PC-9 (cell line): Measurements from ENCODE around the gene SNRNP27.

Source experiments
- CTCF ChIP-seq: fragments of 200-600 bp; sonication (generic); conservative IDR thresholded peaks from 2 replicates; pipeline ENCODE4 v1.6.1; 2017; ENCODE audit warnings: mixed run types, antibody characterized with exemption, mild to moderate bottlenecking, moderate library complexity
- EZH2 ChIP-seq: fragments of 200-600 bp; sonication (generic); IDR thresholded peaks from 2 replicates; pipeline ENCODE4 v1.8.0; 2017; ENCODE audit warnings: antibody characterized with exemption, low read depth

GRCh38 chr2:69933839-69934613 is 40.3 kb downstream of the SNRNP27 start:
- TF ChIP-seq CTCF (no peak), EZH2 (no peak)
